ENCODE data around the gene CDON.

The CDON gene, protein sequence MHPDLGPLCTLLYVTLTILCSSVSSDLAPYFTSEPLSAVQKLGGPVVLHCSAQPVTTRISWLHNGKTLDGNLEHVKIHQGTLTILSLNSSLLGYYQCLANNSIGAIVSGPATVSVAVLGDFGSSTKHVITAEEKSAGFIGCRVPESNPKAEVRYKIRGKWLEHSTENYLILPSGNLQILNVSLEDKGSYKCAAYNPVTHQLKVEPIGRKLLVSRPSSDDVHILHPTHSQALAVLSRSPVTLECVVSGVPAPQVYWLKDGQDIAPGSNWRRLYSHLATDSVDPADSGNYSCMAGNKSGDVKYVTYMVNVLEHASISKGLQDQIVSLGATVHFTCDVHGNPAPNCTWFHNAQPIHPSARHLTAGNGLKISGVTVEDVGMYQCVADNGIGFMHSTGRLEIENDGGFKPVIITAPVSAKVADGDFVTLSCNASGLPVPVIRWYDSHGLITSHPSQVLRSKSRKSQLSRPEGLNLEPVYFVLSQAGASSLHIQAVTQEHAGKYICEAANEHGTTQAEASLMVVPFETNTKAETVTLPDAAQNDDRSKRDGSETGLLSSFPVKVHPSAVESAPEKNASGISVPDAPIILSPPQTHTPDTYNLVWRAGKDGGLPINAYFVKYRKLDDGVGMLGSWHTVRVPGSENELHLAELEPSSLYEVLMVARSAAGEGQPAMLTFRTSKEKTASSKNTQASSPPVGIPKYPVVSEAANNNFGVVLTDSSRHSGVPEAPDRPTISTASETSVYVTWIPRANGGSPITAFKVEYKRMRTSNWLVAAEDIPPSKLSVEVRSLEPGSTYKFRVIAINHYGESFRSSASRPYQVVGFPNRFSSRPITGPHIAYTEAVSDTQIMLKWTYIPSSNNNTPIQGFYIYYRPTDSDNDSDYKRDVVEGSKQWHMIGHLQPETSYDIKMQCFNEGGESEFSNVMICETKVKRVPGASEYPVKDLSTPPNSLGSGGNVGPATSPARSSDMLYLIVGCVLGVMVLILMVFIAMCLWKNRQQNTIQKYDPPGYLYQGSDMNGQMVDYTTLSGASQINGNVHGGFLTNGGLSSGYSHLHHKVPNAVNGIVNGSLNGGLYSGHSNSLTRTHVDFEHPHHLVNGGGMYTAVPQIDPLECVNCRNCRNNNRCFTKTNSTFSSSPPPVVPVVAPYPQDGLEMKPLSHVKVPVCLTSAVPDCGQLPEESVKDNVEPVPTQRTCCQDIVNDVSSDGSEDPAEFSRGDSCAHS (N-terminal part only)

DNA sequence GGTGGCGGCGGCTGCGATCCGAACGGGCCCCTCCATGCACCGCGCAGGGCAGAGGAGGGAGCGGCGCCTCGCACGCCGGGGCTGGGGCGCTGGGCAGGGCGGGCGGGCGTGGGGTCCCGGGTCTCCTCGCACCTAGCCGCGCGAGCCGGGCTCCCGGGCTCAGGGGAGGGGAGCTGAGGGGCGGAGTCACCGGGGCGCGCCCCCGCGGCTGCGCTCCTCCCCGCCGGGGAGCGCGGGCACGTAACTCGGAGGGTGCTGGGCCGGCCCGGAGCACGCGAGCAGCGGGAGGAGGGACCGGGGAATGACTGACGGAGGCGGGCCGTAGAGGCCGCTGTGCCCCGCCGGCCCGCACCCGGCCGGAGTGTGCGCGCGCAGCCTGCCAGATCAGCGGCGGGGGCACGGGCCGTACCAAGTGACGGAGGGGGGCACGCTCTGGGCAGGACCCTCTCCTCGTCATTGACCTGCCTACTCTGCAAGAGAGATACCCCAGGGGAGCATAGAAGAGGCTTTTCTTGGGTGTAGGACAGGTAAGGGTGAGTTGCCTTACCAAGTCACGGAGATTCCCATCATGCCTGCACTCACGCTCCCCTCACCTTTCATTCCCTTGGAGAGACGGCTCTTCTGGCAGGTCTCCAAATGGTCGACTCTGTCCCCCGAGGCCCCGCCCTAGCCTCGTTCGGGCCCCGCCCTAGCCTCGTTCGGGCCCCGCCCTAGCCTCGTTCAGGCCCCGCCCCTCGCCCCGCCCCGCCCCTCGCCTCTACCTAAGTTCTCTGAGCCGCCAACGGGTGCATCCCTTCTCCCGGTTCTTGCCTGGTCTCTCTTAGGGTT lies at the start of gene CDON:
TSS of gene CDON (minus strand) at position 188 of the 828 bp plus-strand sequence. CDS start 39,390 bp downstream, outside the sequence.
- Histone ChIP-seq H3K4me3 (peak within 1 kb of the TSS; percentile 57 to 91 (median 82)), H3K27ac (peak within 1 kb of the TSS; percentile 61 to 96 (median 88))

DNA sequence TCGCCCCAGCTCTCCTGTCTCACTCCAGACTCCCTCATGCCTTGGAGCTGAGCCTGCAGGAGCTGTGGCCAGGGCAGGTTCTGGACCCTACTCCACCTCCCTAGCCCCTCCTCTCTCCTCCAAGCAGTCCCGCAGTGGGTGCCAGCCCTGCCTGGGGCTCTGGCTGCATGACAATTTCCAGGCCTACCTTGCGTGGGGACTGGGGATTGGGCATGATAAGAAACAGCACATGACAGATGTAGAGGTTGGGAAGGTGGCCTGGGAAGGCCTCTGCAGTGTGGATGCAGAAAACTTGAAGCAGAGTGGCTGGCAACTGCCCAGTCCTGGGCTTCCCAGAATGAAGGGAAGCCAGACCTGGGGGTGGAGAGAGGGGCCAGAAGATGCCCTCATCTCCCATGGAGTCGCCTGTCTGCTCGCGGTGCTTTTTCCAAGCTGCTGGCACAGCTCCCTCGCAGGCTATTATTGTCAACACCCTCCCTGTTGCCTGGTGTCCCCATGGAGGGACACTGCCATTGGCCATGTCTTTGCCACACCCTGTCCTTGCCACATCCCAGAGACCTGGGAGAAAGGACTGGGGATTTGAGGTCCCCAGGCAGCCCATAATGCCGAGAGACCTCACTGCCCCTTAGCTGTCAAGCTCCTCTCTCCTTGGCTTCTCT lies 48.9 kb upstream of the CDON start:
- H3K27ac ChIP-seq, result peak overlapping the region in 17 of 21 experiments; percentile 6 to 90 (median 72)
- H3K4me3 ChIP-seq, result no peak overlapping the region

DNA sequence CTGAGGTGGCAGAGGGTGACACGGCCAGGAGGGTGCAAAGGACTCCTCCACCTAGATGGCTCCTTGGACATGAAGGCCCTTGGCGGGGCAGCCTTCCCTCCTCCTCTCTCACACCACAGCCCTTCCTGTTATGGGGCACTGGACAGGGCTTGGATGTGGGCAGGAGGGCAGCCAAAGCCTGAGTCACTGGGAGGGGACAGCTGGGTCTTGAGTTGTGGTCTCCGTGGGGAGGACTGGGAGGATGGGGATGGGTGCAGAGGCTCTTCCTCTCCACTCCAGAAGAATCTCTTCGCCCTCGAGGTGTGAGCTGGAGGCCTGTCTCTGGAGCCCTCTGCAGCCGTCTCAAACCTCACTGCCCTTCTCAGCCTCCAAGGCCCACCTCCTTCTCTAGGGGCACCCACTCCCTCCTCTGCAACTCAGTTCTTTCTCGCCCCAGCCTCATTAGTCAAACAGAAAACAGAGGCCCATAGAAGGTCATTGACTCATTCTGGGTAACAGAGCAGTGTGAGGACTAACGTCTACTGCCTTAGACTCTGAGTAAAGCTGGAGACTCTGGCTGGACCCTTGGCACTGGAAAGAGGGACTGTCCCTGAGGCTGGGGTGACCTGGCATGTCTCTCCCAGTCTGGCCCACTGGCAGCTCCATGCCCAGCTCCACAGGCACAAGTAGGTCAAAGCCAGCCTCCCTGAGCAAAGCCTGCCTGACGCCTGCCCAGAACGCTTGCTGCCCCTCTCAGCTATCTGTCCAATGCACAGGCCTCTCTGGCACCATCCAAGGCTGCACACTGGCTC lies 47.5 kb upstream of the CDON start:
- H3K27ac ChIP-seq, result peak overlapping the region in 11 of 21 experiments; percentile 19 to 90 (median 35)
- H3K4me3 ChIP-seq, result peak overlapping the region in 1 of 7 experiments; percentile 2

DNA sequence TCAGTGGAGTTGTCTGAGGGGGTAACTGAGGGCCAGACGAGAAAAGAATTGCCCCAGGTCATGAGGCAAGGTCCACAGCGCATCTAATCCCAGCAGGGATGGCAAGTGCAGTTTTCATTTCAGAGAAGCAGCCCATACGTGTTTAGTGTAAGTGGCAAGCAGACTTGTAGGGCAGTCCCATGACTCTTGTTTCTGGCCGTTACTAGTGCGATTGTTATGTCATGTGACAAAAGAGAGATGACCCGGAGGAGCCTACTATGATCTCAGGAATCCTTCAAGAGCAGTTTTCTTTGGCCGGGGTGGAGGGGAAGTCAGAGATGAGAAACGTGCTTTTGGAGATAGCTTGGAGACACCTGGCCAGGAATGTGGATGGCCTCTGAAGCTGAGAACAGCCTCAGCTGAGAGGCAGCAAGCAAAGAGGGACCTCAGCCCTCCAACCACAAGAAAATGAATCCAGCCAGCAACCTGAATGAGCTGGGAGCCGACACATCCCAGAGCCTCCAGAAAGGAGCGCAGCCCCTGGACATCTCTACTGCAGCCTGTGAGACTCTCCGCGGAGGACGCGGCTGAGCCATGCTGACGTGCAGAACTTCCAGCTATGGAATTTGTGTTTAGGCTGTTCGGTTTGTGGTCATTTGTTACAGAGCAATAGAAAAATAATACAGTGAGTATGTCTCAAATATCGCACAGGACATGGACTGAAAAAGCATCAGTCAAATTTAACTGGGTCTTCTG lies 44.1 kb upstream of the CDON start:
- no peak overlapping the region for H3K27ac ChIP-seq
- no peak overlapping the region for H3K4me3 ChIP-seq

DNA sequence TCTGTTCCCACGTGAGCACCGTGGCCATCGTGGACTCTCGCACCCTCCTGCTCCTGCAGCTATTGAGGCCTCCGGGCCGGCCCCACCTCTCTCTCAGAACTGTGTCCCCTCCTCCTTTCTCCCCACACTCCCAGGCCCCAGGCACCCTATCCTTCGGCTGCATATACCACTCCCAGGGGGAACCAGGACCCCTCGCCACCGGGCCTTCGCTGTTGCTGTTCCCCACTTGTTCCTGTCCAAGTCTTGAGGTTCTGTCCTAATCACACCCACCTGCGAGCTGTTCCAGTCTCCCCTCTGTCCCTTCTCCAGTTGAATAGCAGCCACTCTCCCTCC lies 43.0 kb upstream of the CDON start:
- Histone ChIP-seq H3K4me3 (no peak overlapping the region), H3K27ac (no peak overlapping the region)

DNA sequence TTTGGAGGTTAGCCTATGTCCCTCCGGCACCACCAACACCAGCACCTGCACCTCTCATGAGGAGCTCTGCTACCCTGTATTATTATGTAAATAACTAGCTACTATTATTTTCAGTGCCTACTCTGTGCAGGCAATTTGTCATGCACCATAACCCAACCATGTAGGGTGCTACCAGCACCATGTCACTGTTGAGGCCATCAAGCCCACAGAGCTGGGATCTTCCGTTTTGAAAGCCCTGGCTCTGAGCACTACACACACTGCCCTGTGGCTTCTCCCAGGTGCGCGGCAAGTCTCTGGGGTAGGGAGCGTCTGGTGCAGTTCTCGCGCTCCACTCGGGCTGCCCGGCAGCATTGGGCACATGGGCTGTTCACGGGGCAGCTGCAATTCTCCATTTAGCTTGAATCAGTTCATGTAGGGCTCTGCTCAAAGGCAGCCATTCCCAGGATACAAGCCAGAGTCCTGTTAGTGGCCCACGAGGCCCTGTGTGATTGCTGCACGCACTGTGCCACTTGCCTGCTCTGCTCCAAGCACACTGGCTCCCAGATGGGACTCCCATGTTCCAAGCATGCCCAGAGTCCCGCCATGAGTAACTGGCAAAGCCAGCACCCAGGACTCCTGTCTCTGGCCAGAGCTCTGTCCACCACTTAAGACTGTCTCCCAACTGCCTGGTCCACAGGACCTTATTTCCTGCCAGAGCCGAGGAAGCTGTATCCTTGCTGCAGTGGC lies 42.5 kb upstream of the CDON start:
- H3K4me3 ChIP-seq, result no peak overlapping the region
- no peak overlapping the region for H3K27ac ChIP-seq

DNA sequence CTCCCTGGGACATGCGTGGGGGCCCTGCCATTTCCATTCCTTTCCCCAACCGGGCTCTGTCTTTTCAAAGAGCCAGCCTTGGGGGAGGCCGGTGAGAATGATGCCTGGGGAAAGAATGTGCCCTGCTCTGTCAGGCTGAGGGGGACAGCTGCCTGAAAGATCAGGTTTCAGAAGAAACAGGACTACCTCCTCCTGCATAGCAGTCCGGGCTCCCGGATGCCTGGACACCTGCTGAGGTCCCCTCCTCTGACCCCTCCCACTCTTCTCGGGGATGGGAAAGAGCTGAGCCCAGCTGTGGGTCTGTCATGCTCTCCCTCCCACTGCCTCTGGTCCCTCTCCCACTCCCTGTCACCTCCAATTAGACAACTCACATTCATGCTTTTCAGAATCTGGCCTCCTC lies 41.8 kb upstream of the CDON start:
- H3K27ac ChIP-seq, result no peak overlapping the region
- H3K4me3 ChIP-seq, result no peak overlapping the region

DNA sequence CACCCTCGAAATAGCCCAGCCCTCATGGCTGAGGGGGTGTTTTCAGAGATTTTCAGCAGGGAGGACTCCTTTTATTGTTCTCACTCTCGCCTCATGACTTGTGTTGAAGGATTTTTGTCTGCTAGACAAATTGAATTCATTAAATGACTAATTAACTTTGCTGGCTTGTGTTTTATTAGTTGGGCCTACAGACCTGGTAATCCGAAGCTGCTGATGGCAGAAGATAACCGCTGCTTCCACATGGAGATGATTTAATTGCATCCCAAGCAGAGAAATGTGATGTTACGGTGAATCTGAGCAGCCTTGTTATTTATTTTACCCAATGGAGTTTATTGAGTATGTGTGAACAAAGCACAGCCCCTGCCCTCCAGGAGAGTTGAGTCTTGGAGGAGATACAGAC lies 40.5 kb upstream of the CDON start:
- Histone ChIP-seq H3K27ac (peak overlapping the region in 4 of 21 experiments; percentile 25 to 65 (median 52)), H3K4me3 (no peak overlapping the region)

DNA sequence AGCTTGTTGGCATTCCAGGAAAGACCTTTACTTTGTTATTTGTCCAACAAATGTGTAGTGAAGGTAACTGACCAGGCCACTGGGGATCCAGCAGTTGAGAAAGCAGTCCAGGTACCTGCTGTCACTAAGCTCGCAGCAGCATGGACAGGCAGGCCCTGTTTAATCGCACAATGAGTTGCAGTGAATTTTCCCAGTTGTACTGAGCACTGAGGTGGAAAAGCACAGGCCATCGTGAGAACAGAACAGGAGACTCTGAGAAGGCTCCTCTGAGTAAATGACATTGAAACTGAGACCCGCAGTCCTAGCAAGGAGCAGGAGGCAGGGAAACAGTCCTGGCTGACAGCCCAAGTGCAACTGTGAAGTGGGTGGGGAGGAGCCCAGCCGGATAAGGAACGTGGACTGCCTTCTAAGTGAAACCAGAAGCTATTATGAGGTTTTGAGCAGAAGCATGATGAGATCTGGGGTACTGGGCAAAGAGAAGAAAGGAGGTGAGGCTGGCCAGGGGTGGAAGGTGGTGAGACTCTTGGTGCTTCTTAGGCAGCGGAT lies 39.8 kb upstream of the CDON start:
- no peak overlapping the region for H3K4me3 ChIP-seq
- H3K27ac ChIP-seq, result peak overlapping the region in 5 of 21 experiments; percentile 25 to 65 (median 52)

DNA sequence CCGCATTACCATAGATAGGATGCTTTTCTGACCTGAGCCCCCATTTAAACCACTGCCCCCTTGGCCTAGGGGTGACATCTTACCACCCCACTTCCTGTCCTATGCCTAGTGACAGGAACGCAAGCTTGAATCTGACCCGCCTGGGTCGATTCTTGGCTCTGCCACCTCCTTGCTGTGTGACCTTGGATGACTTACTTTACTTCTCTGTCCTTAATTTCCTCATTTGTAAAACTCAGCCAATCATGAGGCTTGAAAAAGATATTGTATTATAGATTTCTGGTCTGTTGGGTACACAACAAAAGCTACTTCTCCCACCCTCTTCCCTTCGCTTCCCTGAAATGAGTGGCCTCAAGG lies 39.2 kb upstream of the CDON start:
- no peak overlapping the region for H3K27ac ChIP-seq

DNA sequence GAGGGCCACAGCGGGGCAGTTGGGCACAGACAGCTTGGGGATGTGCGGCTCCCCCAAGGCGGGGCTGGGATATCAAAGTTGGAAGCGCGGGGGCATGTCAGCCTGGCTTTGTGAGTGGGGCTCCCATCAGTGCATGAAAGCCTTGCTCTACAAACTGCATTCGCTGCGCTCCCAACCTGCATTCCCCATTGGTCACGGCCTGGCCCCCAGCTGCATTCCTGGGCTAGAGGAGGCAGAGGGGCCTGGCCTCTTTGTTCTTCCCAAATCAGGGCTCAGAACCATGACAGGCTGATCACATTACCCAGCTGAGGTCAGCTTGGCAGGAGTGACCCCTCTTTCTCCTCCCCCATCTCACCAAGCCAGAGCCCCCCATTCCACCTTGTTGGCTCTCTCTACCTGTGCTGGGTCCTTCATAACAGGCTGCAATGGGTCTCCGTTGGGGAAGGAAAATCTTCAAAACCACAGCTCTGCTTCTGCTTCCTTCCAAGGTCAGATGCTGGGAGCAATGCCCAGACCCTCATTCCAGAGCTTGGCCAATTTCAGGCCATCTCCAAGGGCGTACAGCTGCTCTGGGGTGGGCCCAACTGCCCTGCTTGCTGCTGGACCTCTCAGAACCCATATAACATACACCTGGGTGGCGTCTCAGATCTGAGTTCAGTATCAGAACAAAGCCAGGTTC lies 38.7 kb upstream of the CDON start:
- no peak overlapping the region for H3K4me3 ChIP-seq
- no peak overlapping the region for H3K27ac ChIP-seq

More for the DNA sequence above, 39.2 kb upstream of the CDON start:
- no peak overlapping the region for H3K4me3 ChIP-seq

DNA sequence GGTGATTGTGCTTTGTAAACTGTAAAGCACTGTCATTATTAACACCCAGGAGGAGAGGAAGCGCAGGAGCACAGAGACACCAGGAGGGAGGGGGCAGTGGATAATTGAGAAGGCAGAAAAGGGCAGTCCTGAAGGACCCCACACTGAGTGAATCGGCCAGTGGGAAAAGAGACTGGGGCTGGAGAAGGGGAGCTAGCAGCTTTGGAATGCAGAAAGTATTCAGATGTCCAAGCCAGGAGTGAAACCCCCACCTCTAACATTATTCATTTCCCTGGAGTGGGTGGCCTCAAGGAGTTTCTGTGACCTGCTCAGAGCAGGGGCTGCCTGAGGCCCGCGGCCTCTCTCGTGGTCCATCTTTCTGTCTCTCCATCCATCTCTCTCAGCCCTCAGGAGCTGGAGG lies 38.0 kb upstream of the CDON start:
- Histone ChIP-seq H3K4me3 (no peak overlapping the region), H3K27ac (no peak overlapping the region)

DNA sequence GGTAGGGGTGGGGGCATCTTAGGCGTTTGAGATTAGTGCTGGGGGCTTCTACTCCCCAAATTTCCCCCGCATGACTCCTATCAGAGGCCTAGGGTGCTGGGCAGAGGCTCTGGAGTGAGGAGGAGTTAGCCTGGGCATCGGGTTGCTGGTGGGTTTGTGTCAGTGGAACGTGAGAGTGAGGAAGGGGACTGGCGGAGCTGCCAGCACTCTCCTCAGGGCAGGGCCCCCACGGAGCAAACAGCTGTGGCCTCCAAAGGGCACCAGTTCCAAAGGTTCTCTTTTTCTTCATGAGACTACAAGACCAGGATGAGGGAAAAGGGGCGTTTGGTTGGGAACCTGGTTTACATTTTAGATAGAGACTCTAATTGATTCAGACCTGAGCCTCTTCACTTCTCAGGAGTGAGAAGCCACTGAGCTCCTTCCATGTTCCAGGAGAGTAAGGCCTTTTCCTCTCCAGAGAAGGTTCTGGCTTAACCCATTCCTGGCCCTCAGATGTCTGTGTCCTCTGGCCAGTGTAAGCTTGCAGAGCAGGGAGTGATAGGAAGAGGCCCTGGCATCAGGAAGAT lies 35.6 kb upstream of the CDON start:
- H3K4me3 ChIP-seq, result no peak overlapping the region
- H3K27ac ChIP-seq, result no peak overlapping the region

DNA sequence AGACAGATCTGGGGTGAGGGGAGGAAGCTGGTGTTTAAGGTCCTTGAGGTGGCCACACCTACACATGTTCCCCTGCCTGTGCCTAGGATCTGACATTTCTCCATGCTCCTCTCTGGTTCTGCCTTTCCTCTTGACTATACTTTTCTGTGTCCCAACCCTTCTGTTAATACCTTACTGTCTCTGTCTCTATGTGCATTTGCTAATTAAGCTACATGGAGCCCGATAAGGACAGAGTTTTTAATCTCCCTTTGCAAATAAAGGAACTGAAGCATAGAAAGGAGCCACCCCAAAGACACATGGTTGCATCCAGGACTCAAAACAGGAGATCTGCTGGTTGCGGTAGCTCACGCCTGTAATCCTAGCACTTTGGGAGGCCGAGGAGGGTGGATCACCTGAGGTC lies 33.1 kb upstream of the CDON start:
- no peak overlapping the region for H3K27ac ChIP-seq
- no peak overlapping the region for H3K4me3 ChIP-seq

DNA sequence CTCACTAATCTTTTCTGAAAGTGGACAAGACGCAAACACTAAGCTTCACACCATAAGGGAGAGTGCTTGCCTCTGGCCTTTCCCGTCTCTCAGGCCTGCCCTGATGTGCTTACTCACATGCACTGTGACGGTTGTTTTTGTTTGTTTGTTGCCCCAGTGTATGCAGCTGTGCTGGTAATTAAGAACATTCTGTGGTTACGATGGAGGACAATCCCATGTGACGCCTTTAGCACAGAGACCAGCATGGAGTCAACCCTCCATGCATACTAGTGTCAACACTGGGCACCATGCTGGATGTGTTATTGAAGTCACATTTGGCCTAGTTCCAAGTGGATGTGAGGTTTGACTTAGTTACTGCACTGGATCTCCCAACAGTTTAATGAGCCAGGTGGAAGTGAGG lies 27.8 kb upstream of the CDON start:
- H3K4me3 ChIP-seq, result no peak overlapping the region
- H3K27ac ChIP-seq, result no peak overlapping the region

DNA sequence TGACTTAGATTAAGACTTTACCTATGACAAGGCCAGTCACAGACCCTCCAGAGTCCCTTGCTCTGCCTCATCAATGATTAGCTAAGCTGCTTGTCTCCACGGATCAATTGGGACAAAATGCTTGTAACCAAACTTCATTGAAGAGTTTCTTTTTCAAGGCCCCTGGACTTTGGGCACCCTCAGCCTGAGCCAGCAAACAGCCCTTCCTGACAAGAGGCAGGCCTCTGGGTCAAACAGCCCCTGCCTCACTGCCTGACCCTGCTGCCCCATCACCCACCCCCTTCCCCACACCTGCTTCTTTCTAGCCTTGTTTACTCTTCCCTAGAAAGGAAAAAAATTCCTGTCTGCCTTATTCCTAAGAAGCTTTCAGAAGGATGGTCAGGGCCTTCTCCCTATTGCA lies 26.3 kb upstream of the CDON start:
- H3K27ac ChIP-seq, result no peak overlapping the region
- no peak overlapping the region for H3K4me3 ChIP-seq
